GM15510 (cell line): ENCODE data around the gene FAU.

ENCODE experiments used
- POLR2A ChIP-seq: IDR thresholded peaks from 3 replicates; pipeline ENCODE4 v1.6.1; 2011; ENCODE audit warnings: borderline replicate concordance; ENCODE audit not compliant: insufficient read length; ENCODE audit errors: extremely low read depth

The FAU gene

GRCh38 chr11:65116370-65117205 is 5.3 kb downstream of the FAU start:
- TF ChIP-seq POLR2A = peak; percentile 15

- no peak for TF ChIP-seq POLR2A
These were observed 6.4 kb downstream of the FAU start for GRCh38 chr11:65115361-65116082.

GRCh38 chr11:65114538-65115171 is 7.3 kb downstream of the FAU start:
- TF ChIP-seq POLR2A = no peak

- no peak for TF ChIP-seq POLR2A
These were observed 8.1 kb downstream of the FAU start for GRCh38 chr11:65113839-65114238.

- no peak for TF ChIP-seq POLR2A
These were observed 8.6 kb downstream of the FAU start for GRCh38 chr11:65113361-65113756.

GRCh38 chr11:65112546-65113360 is 9.2 kb downstream of the FAU start:
- peak; percentile 37 for TF ChIP-seq POLR2A

- peak; percentile 98 for TF ChIP-seq POLR2A
These were observed 10.0 kb downstream of the FAU start, which contains the start of gene TM7SF2 for GRCh38 chr11:65111744-65112545. TSS of gene TM7SF2 (plus strand) at chr11:65111872. CDS start at chr11:65112016, 144 bp downstream.

GRCh38 chr11:65111159-65111743 is 10.7 kb downstream of the FAU start:
- no peak for TF ChIP-seq POLR2A

GRCh38 chr11:65110354-65110861 is 11.5 kb downstream of the FAU start:
- TF ChIP-seq POLR2A = peak; percentile 25

GRCh38 chr11:65109231-65110198 is 12.4 kb downstream of the FAU start:
- TF ChIP-seq POLR2A = no peak

- TF ChIP-seq POLR2A = no peak
These were observed 13.3 kb downstream of the FAU start for GRCh38 chr11:65108469-65109123.

GRCh38 chr11:65107751-65108468 is 14.0 kb downstream of the FAU start:
- no peak for TF ChIP-seq POLR2A
